ENCODE data around the gene LLGL1.

The LLGL1 gene

DNA sequence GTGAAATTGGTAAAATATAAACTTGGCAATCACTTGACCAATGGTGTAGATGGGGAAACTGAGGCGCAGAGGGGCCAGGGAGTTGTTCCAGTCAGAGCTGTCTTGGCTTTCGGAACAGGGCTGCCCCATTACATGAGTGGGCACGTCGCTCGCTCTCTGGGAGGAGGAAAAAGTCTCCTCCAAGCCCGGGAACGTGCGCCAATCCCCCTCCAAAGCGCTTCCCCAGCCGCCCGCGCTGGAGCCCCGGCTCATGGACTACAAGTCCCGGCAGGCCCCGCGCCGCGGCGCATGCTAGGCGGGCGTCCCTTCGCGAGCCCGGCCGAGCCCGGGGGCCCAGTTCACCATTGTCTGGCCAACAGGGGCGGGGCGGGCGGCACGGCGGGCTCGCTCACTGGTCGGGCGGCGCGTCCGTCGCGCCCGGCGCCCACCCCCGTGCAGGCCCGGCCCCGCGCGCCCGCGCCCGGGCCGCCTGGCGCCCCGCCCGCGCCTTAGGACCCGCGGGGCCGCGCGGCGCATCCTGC, at the start of gene LLGL1:
Gene LLGL1 (plus strand): TSS at position 515 of the 521 bp plus-strand sequence. CDS start 48 bp downstream, outside the sequence.
- DNase-seq: peak; percentile 16

DNA sequence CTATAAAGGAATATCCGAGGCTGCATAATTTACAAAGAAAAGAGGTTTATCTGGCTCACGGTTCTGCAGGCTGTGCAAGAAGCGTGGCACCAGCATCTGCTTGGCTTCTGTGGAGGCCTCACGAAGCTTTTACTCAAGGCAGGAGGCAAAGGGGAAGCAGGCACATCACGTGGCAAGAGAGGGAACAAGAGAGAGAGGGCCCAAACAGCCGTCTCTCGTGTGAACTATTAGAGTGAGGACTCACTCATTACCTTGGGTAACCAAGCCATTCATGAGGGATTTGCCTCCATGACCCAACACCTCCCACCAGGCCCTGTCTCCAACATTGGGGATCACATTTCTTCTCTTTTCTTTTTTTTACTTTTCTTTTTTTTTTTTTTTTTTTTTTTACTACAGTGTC, 49.3 kb upstream of the LLGL1 start:
- no peak for DNase-seq

DNA sequence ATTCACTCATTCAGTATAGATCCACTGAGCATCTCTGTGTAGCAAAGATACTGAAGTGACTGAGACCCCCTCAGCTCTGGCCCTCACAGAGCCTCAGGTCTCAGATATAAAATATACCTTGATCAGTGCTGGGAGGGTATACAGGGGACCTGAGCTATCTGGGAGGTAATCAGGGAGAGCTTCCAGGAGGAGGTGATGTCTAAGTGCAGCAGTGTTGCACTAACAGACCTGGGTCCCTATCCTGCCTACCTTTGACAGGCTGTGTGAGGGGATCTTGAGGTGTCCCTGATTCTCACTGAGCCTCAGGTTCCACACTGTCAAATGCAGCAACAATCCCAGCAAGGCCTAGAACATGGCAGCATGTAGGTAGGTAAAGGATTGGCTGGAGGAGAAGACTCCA, 48.3 kb upstream of the LLGL1 start:
- DNase-seq: no peak

DNA sequence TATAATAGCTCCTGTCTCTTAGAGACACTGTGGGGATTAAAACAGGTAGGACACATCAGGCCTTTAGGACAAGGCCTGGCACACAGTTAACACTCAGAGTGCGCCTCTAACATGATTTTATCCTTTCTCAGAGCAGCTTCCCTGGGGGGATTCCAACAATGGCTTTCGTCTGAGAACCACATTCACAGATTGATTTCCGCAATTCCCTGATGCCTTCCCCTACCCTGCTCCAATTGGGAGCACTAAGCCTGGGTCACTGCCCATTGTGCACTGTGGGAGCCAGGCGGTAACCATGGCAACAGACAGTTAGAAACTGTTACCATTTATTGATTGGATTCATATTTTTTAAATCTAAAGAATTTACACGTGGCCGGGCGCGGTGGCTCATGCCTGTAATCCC, 47.7 kb upstream of the LLGL1 start:
- no peak for DNase-seq

DNA sequence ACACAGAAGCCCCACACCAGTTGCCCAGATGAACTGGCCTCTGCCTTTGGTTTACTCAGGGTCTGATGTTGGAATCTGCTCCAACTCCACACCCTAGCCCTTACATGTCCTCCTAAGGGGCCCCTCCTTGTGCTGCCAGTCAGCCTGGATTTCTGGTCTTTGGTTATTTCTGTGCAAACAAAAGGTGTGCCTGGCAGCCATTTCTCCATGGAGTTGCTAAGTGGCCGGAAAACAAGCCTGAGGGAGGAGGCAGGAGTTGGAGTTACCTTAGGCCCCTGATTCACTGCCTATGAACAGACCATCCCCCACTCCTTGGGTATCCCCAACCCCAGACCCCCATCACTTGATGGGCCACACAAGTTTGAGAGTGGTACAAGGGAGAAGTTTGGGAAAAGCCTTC, 46.2 kb upstream of the LLGL1 start:
- no peak for DNase-seq

DNA sequence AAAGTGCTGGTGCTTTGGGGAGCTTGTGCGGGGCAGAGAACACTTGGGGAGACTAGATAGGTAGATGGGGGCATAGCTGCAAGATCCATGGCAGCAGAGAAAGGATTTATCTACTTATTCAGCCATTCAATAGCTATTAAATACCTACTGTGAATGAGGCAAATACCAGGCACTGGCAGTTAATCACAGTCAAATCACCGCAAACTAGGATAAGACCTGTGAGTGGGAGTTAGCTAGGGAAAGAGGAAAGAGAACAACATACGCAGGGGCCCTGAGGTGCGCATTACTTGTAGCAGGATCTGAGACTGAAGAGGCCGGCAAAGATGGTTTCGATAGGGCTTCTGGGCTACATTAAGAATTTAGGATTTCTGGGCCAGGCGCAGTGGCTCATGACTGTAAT, 45.6 kb upstream of the LLGL1 start:
- DNase-seq: no peak

DNA sequence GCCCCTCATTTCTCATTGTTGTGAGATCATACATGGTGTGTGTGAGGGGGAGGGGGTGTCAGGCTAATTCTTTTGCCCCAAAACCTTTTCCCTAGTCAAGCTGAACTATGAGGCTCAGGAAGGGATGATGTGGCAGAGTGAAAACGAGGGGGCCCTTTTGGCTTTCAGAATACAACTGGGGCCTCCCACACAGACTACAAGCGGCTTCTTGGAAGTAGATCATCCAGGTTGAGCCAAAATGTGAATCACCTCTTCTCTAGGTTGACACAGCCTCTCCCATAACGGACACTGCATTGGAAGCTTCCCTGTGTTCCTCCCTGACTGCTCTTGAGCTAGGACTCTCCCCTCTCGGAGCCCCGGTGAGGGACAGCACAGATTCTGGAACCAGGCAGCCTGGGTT, 44.1 kb upstream of the LLGL1 start:
- no peak for DNase-seq

DNA sequence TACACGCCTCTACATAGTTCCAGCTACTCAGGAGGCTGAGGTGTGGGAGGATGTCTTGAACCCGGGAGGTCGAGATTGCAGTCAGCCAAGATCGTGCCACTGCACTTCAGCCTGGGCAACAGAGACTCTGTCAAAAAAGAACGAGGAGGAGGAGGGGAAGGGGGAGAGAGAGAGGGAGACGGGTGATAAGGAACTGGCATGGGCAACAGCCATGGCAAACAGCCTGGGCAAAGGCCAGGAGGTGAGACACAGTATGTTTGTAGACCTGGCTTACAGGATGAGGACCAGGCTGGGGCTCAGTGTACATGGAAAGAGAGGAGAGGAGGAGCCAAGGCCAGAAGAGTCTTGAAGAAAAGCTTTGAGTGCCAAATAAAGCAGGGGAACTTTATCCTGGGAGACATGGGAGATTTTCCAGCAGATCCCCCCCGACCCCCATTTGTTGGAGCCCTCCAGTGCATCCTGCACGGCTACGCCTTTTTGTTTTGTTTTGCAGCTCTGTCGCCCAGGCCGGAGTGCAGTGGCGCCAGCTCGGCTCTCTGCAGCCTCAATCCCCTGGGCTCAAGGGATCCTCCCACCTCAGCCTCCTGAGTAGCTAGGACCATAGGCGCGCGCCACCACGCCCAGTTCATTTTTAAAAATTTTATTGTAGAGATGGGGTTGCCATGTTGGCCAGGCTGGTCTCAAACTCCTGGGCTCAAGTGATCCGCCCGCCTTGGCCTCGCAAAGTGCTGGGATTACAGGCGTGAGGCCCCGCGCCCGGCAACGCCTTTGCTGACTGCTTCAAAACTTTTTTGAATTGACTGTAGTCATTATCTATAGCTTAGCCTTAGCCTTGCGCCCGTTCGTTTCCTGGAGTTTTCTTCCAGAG, 43.1 kb upstream of the LLGL1 start:
- no peak for DNase-seq

DNA sequence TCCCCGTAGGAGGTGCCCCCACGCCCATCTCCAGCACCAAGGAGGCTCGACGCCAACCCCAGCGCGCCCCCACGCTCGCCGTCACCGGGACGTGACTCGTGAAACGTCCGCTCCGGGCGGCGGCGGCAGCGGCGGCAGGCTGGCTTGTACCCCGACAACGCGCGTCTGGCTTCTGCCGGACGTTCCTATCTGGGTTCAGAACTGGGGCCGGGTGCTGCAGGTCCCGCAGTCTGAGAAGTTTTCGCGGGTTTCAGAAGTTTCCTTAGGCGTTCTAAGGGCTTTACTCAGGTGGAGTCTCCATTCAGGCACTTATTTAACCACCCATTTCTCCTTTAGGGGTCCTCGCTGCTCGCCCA, 42.5 kb upstream of the LLGL1 start:
- no peak for DNase-seq

DNA sequence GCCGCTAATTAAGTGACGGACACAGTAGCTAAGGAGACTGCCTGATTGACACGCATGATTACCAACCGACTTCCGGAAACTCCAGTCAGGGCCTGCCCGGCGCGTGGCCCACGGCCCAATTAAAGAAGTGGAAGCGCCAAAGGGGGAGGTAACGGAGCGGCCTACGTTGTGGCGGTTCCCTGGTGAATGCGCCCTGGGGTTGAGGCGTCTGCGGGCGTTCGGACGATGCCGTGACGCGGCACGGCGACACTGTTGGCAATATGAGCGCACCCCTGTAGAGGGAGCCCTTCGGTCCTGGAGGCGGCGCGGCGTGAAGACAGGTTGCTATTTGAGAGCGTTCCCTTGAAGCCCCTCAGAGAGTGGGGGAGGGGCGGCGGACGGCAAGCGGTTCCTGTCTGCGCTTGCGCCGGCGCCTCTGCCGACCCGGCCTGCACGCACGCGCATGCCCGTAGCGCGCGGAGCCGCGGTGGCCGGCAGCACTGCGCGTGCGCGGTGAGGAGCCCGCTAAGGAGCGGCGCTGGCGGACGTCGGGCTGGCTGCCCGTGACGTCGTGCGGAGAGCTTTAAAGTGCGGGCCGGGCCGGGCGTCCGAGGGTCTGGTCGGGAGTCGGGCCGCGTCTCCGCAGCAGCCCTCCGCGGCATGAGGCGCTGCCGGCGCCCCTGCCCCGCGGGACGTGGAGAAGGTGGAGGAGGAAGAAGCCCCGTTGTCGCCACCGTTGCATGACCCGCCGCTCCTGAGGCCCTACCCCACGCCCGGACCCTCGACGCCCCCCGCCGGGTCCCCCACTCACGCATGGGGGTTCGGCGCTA, 41.9 kb upstream of the LLGL1 start, which contains the start of gene ALKBH5:
Gene ALKBH5 (plus strand): TSS at position 495 of the 809 bp plus-strand sequence. CDS start 416 bp downstream, outside the sequence.
- peak; percentile 88 for DNase-seq

DNA sequence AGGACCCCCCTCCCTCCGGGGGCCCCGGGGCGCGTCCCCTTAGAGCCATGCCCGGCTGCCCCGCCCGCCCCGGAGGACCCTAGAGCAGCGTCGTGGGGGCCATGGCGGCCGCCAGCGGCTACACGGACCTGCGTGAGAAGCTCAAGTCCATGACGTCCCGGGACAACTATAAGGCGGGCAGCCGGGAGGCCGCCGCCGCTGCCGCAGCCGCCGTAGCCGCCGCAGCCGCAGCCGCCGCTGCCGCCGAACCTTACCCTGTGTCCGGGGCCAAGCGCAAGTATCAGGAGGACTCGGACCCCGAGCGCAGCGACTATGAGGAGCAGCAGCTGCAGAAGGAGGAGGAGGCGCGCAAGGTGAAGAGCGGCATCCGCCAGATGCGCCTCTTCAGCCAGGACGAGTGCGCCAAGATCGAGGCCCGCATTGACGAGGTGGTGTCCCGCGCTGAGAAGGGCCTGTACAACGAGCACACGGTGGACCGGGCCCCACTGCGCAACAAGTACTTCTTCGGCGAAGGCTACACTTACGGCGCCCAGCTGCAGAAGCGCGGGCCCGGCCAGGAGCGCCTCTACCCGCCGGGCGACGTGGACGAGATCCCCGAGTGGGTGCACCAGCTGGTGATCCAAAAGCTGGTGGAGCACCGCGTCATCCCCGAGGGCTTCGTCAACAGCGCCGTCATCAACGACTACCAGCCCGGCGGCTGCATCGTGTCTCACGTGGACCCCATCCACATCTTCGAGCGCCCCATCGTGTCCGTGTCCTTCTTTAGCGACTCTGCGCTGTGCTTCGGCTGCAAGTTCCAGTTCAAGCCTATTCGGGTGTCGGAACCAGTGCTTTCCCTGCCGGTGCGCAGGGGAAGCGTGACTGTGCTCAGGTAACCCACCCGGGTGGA, 41.0 kb upstream of the LLGL1 start:
- DNase-seq: no peak

DNA sequence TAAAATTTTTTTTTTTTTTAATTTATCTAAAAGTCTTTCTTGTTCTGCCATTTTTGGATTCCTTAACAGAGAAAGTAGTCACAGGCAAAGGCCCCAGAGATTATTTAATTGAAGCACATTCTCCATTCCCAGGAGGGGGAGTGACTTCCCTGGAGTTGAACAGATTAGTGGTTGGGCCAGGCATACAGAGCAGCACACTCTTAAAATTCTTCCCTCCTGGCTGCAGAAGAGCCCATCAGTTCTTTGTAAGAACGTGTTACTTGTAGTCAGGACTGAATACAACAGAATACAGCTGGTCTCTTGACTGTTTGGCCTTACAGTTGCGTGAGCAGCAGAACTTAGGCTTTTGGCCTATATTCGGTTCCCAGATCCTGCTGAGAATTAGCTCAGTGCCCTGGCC, 40.0 kb upstream of the LLGL1 start:
- DNase-seq: no peak

DNA sequence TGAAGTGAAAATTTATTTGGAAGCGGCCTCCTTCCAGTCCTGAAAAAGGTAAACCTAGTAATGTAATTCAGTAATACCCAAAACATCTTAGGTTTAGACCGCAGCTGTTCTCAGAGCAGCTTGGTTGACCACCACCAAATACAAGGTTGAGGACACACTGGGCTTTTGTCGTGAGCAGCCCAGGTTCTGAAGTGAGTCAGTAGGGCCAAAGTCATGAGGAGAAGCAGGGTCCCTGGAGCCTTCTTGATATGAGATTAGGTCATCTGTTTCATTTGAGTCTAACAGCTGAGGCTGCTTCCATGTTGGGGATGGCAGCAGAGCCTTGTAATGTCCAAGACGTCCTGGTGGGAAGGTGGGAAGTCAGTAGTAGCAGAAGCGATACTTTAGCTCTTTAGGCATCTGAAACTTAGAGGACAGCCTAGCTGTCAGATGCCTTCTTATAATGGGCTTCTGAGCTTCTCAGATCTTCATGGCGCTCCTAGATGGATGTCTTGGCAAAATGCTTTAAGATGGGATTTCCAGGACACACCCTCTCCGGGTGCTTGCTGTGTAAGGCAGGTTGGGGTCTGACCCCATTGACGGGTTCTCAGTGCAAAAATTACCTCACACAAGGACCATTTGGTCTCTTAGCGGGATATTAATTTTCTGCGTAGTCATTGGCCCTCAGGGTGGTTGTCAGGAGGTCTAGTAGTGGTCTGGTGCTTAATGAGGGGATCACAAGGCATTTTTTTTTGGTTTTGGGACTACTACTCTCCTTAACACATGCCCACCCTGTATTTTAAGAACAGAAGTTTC, 39.4 kb upstream of the LLGL1 start:
- no peak for DNase-seq

DNA sequence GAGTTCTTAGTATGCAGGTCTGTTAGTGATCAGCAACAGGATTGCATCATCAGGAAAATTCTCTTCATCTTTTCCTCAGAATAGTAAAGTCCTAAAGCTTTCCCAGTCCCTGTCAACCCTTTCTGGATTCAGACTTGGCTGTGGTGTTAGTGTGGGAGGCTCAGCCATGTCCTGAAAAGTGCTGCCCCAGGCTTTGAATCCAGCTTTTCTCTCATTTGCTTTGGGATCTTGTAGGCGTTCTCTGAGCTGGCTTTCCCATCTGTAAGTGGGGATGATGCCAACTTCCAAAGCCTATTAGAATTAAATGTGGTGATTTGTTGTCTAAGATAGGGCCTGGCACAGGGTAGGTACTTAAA, 38.8 kb upstream of the LLGL1 start:
- no peak for DNase-seq

DNA sequence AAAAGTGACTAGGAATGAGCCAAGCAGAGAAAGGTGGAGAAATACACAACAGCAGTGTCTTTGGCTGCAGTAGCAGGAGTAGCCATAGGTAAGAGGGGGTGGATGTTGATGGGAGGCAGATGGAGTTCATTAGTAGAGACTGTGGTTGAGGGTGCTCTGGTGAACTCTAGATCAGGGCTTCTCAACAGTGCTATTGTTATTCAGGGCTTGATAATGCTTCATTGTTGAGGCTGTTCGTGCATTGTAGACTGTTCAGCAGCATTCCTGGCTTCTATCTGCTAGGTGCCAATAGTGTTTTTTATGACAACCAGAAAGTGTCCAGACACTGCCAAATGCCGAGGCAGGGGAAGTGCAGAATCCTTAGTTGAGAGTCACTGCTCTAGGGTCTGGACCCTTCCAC, 38.2 kb upstream of the LLGL1 start:
- no peak for DNase-seq

DNA sequence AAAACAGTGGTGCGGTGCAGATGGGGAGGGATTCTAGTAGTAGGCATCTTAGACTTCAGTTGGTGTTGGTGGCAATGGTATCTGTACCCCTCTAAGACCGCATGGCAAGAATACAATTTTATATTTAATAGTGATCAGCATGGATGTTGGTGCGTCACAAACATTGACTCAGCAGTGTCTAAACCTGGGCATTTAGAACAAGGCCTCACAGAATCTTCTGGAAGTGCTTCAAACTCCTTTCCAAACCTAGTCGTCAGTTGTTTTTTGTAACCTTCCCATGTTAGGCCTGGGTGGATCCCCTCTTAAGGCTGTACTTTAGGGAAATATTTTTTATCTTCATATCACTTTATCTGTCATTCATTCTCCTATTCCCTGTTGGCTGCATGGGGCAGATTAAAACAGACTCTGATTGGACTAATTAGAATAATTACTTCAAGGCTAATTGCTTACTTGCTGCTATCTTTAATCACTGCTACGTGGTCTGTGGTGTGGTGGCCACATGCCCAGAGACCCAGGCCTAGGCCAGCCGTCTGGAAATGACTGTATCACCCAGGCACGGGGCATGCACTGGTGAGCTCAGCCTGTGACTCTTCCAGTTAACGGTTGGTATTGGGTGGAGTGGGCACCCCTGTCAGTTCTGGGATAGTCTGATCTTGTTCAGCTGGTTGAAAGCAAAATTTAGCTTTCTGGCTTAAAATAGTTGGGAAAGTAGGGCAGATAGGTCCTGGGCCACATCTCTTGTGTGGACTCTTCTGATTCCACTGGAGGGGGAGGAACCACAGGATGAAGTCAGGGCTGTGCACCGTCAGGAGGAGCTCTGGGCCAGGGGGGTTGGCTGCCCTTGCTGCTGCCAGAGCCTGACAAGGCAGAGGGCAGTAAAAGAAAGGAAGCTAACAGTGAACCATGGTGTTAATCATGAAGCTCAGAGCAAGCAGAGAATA, 37.3 kb upstream of the LLGL1 start:
- DNase-seq: no peak

DNA sequence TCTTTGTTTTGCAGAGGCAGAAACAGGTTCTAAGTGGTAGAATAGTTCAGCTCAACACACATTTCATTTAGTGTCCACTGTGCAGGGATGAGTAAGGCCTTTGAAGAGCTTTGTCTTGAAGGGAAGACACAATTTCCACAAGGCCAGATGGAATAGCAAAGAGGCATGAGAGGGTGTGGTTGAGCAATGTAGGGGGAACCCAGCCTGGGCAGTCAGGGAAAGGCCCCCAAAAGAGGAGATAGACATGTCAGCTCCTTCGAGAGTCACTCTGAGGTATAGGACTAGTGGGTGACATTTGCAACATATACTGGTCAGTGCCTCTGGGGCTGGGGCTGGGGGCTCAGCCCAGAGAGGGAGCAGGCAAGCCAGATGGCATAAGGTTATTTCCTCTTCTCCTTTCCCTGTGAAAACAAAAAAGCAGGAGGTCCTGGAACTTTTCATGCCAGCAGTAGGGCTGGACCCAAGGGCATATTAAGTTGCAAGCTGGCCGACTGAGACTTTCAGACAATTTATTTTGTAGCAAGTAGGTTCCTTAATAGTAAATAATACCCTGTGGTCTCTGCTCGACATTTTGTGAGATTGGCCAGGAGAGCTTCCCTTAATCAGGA, 34.7 kb upstream of the LLGL1 start:
- DNase-seq: no peak

DNA sequence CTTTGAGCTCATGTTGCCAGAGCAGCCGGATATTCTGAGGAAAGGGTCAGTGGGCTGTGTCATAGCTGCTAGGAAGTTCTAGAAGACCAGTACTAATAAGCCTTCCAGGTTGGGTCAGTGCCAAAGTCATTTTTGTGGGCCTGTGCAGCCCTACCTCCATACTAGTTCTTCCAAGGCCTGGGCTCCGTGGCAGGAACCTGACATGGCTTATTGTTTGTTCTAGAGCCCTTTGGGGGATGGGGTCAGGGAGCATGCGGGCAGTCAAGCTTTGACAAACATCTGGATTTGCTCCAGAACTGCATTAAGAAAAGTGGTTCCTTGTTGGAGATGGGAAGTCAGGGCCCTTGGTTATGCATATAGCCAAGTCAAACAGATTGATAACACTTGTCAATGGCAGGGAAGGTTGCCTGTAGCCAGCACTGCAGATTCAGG, 34.2 kb upstream of the LLGL1 start:
- DNase-seq: peak; percentile 27

DNA sequence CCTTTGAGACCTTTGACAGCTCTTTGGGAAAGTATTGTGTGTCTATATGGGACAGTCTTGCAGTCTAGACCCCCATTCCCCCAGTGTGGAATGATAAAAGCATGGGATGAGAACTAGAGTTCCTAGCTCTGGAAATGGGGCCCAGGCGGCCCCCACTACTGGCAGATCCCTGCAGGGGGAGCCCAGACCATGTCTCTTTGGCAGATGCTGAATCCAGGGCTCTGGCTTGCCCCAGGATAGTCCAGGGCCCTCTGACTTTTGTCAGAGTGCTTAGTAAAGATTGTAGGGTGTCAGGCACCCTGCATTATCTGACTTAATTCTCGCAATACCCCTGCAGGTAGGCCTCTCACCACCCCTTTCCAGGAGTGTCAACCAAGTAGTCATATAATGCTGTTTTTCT, 33.5 kb upstream of the LLGL1 start:
- no peak for DNase-seq

DNA sequence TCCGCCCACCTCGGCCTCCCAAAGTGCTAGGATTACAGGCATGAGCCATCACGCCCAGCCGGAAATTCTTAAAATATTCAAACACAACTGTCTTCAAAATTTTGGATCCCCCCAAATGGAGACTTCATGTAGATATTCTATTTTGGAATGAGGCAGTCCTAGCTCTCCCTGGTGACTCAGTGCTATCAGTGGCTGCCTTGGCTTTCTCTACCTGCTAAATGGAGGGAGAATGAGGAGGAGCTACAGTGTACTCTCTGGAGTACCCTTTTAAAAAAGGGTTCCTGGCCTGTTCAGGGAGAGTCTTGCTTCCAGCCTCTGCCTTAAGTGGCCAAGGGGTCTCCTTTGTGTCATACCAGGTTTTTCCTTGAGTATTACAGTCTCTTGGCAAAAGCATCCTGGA, 31.0 kb upstream of the LLGL1 start:
- DNase-seq: no peak

Data from NCI-H2029 treated with DMSO at 0.1 percent for 48 hours (cell line).